Retinal pigment epithelial cell (primary cell): ENCODE data around the gene PWP2.

ENCODE experiments used
- DNase-seq: peaks from one replicate; pipeline ENCODE4 v3.0.0-alpha.2; 2010; ENCODE audit warnings: low read depth
- H3K4me3 ChIP-seq: 2 replicates; pipeline ENCODE4 v1.5.1; 2011; ENCODE audit warnings: mild to moderate bottlenecking, low read length, control low read depth, moderate library complexity
- CTCF ChIP-seq: conservative IDR thresholded peaks from 2 replicates; pipeline ENCODE4 v1.5.1; 2011; ENCODE audit warnings: low read depth, low read length, control low read depth, inconsistent platforms

PWP2 gene

GRCh38 chr21:44064852-44065403 is 42.3 kb upstream of the PWP2 start:
- no peak for DNase-seq
- no peak overlapping the region for H3K4me3 ChIP-seq
- TF ChIP-seq CTCF: no peak

GRCh38 chr21:44065428-44065827 is 41.8 kb upstream of the PWP2 start:
- no peak for DNase-seq
- TF ChIP-seq CTCF: no peak
- no peak overlapping the region for H3K4me3 ChIP-seq

GRCh38 chr21:44066116-44066515 is 41.1 kb upstream of the PWP2 start:
- no peak overlapping the region for H3K4me3 ChIP-seq
- no peak for TF ChIP-seq CTCF
- no peak for DNase-seq

GRCh38 chr21:44067011-44067839 is 40.0 kb upstream of the PWP2 start:
- no peak for DNase-seq
- peak; percentile 10 for TF ChIP-seq CTCF
- H3K4me3 ChIP-seq: no peak overlapping the region

- no peak for TF ChIP-seq CTCF
- DNase-seq: no peak
- no peak overlapping the region for H3K4me3 ChIP-seq
Observed at GRCh38 chr21:44070391-44070790, 36.8 kb upstream of the PWP2 start.

GRCh38 chr21:44071359-44072104 is 35.7 kb upstream of the PWP2 start:
- H3K4me3 ChIP-seq: no peak overlapping the region
- no peak for DNase-seq
- no peak for TF ChIP-seq CTCF
